PC-3 (cell line): ENCODE data around the gene SLTM. TPM values are rescaled to one million over a fixed set of nuclear protein-coding genes. Genes with fewer than 3 reads are reported as not detected.

Experiments used
- ATAC-seq: fragments of 200-7000 bp; cut with Tn5 transposase; 2 replicates; pipeline ENCODE4 v1.9.1; 2020; ENCODE audit warnings: mild to moderate bottlenecking, moderate library complexity
- BruUV-seq: library from RNA; stranded (reverse); fragments of 400-500 nt; replicated peaks from 2 replicates; lab custom pipeline; 2021; lab: Mats Ljungman, UMichigan
- CTCF ChIA-PET: fragments of 300-600 bp; sonication (Branson Sonifier 250); formaldehyde crosslinking; loops from one replicate; lab custom pipeline; 2022; ENCODE audit warnings: antibody characterized with exemption; lab: Charles Lee
- POLR2A ChIA-PET: fragments of 300-600 bp; sonication (Branson Sonifier 250); formaldehyde crosslinking; loops from one replicate; lab custom pipeline; 2022; ENCODE audit warnings: antibody characterized with exemption; ENCODE audit not compliant: unreplicated experiment; lab: Charles Lee
- DNase-seq: peaks from one replicate; pipeline ENCODE4 v3.0.0-alpha.2; 2015
- H2AFZ ChIP-seq: fragments of 300-600 bp; sonication (generic); 2 replicates; pipeline ENCODE4 v1.6.0; 2016; ENCODE audit warnings: antibody characterized with exemption, low read length
- H3F3A ChIP-seq: fragments of 300-600 bp; sonication (generic); one replicate; pipeline ENCODE4 v1.6.0; 2017; ENCODE audit warnings: antibody characterized with exemption, low read length, control low read depth, mild to moderate bottlenecking; ENCODE audit not compliant: unreplicated experiment
- H3K27ac ChIP-seq: fragments of 300-600 bp; sonication (generic); 2 replicates; pipeline ENCODE4 v1.5.1; 2016; ENCODE audit warnings: mild to moderate bottlenecking, low read length
- H3K27me3 ChIP-seq: fragments of 300-600 bp; sonication (generic); 2 replicates; pipeline ENCODE4 v1.6.1; 2016; ENCODE audit warnings: low read length, mixed read lengths
- H3K36me3 ChIP-seq: fragments of 300-600 bp; sonication (generic); 2 replicates; pipeline ENCODE4 v1.6.1; 2016; ENCODE audit warnings: low read depth, mixed run types, low read length, mixed read lengths
- H3K4me1 ChIP-seq: fragments of 300-600 bp; sonication (generic); 2 replicates; pipeline ENCODE4 v1.5.1; 2016; ENCODE audit warnings: low read length; ENCODE audit not compliant: insufficient read depth
- H3K4me2 ChIP-seq: fragments of 300-600 bp; sonication (generic); 2 replicates; pipeline ENCODE4 v1.6.0; 2016; ENCODE audit warnings: low read length
- H3K4me3 ChIP-seq: fragments of 300-600 bp; sonication (generic); 2 replicates; pipeline ENCODE4 v1.5.1; 2016; ENCODE audit warnings: mild to moderate bottlenecking, low read length, mixed read lengths
- H3K79me2 ChIP-seq: fragments of 300-600 bp; sonication (generic); 2 replicates; pipeline ENCODE4 v1.6.1; 2017; ENCODE audit warnings: low read length, mixed read lengths
- H3K9ac ChIP-seq: fragments of 300-600 bp; sonication (generic); 2 replicates; pipeline ENCODE4 v1.6.0; 2016; ENCODE audit warnings: mild to moderate bottlenecking, low read length
- H3K9me2 ChIP-seq: fragments of 300-600 bp; sonication (generic); replicated peaks from 2 replicates; pipeline ENCODE4 v1.6.1; 2016; ENCODE audit warnings: mixed run types, low read length, mixed read lengths
- H3K9me3 ChIP-seq: fragments of 300-600 bp; sonication (generic); 2 replicates; pipeline ENCODE4 v1.6.1; 2016; ENCODE audit warnings: low read length, mixed read lengths
- H4K20me1 ChIP-seq: fragments of 300-600 bp; sonication (generic); 2 replicates; pipeline ENCODE4 v1.6.1; 2016; ENCODE audit warnings: low read length, mixed read lengths
- CTCF ChIP-seq: fragments of 300-600 bp; sonication (generic); conservative IDR thresholded peaks from 2 replicates; pipeline ENCODE4 v1.5.1; 2017; ENCODE audit warnings: antibody characterized with exemption, low read depth, mild to moderate bottlenecking, low read length
- EZH2 ChIP-seq: fragments of 300-600 bp; sonication (generic); IDR thresholded peaks from one replicate; pipeline ENCODE4 v1.6.1; 2017; ENCODE audit warnings: antibody characterized with exemption, mild to moderate bottlenecking, low read length; ENCODE audit not compliant: unreplicated experiment
- EZH2phosphoT487 ChIP-seq: fragments of 300-600 bp; sonication (generic); IDR thresholded peaks from 2 replicates; pipeline ENCODE4 v1.6.1; 2018; ENCODE audit warnings: mild to moderate bottlenecking, antibody characterized with exemption, low read length, borderline replicate concordance
- intact Hi-C: fragments of 100-400 bp; cut with micrococcal nuclease; formaldehyde crosslinking; loops from 2 replicates; pipeline ENCODE4 v1.9.0; 2023
- total RNA-seq: library from RNA; depleted of rRNA; stranded (reverse); fragments of >200 nt; gene quantifications from 2 replicates; pipeline ENCODE4 v1.2.3, GENCODE V29; 2014

The SLTM gene
- total RNA-seq, 1 experiment from 2014 or later = 103 TPM

DNA sequence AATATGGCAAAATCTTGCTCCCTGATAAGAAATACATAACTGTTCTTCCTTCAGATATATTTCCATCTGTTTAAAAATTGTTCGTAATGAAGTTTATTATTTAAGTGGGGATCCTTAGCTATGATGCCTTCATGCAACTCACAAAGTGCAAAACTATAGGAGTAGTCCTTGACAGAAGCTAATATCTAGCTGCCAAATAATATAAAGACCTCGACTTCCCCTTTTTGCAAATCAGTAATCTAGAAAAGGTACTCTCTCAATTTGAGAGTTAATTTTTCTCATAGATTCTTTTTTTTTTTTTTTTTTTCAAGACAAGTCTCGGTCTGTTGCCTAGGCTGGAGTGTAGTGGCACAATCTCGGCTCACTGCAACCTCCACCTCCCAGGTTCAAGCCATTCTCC is 23.0 kb downstream of the SLTM start:
- no peak overlapping the region for H3K4me3 ChIP-seq
- TF ChIP-seq CTCF = no peak
- TF ChIP-seq EZH2 = no peak
- TF ChIP-seq EZH2phosphoT487 = no peak
- H3K36me3 ChIP-seq = peaks cover 46% of the 10 kb centered on the region
- DNase-seq = no peak
- 0 out of 2 replicates have a peak, but pooled peaks cover 6% of the 10 kb centered on the region for H3K79me2 ChIP-seq
- H3K27me3 ChIP-seq = no peaks in the 10 kb centered on the region
- no peak for ATAC-seq
- H3K4me1 ChIP-seq = no peaks in the 10 kb centered on the region
- no peak overlapping the region for H3K27ac ChIP-seq
- H3F3A ChIP-seq = no peaks in the 10 kb centered on the region
- BruUV-seq = no TSS peak
- H3K9me2 ChIP-seq = no peaks in the 10 kb centered on the region
- H2AFZ ChIP-seq = no peak overlapping the region
- H3K4me2 ChIP-seq = no peak overlapping the region
- intact Hi-C loops = no loop called here
- POLR2A ChIA-PET = no interaction called here
- CTCF ChIA-PET = no interaction called here
- no peaks in the 10 kb centered on the region for H3K9me3 ChIP-seq
- H3K9ac ChIP-seq = no peak overlapping the region
- no peaks in the 10 kb centered on the region for H4K20me1 ChIP-seq

DNA sequence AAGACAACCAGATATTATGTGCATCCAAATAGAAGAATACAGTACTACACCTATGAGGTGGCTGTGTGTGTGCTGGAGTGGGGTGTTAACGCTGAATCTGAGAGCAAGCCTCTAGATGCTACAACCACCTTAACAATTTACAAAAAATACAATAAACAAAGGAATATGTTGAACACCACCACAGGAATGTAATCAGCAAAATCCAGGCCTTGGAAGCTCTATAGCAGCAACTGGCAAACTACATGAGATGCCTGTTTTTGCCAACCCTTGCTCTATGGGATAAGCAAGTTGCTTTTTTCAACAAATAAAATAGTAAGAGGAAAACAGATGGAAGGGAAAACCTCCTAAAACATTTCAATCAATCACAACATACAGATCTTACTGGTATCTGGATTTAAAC is 23.9 kb downstream of the SLTM start:
- no peaks in the 10 kb centered on the region for H3K4me1 ChIP-seq
- no peaks in the 10 kb centered on the region for H3K9me3 ChIP-seq
- H3K36me3 ChIP-seq = peaks cover 42% of the 10 kb centered on the region
- 0 out of 2 replicates have a peak, but pooled peaks cover 6% of the 10 kb centered on the region for H3K79me2 ChIP-seq
- H3K4me2 ChIP-seq = no peak overlapping the region
- ChIA-PET CTCF (no interaction called here), POLR2A (interaction anchor here (0.6 kb wide), 1 partner anchor 675 kb away, joined by 5 read pairs; no protein-coding TSS in a partner anchor)
- TF ChIP-seq CTCF (no peak), EZH2 (no peak), EZH2phosphoT487 (no peak)
- no peak overlapping the region for H3K9ac ChIP-seq
- H3K9me2 ChIP-seq = no peaks in the 10 kb centered on the region
- no peaks in the 10 kb centered on the region for H3K27me3 ChIP-seq
- H2AFZ ChIP-seq = no peak overlapping the region
- no peak overlapping the region for H3K27ac ChIP-seq
- H4K20me1 ChIP-seq = no peaks in the 10 kb centered on the region
- no peaks in the 10 kb centered on the region for H3F3A ChIP-seq
- intact Hi-C loops = loop anchor here (10.0 kb wide), 1 partner anchor 175 kb away; no protein-coding TSS in a partner anchor
- no TSS peak for BruUV-seq
- ATAC-seq (no peak), DNase-seq (no peak)
- no peak overlapping the region for H3K4me3 ChIP-seq

DNA sequence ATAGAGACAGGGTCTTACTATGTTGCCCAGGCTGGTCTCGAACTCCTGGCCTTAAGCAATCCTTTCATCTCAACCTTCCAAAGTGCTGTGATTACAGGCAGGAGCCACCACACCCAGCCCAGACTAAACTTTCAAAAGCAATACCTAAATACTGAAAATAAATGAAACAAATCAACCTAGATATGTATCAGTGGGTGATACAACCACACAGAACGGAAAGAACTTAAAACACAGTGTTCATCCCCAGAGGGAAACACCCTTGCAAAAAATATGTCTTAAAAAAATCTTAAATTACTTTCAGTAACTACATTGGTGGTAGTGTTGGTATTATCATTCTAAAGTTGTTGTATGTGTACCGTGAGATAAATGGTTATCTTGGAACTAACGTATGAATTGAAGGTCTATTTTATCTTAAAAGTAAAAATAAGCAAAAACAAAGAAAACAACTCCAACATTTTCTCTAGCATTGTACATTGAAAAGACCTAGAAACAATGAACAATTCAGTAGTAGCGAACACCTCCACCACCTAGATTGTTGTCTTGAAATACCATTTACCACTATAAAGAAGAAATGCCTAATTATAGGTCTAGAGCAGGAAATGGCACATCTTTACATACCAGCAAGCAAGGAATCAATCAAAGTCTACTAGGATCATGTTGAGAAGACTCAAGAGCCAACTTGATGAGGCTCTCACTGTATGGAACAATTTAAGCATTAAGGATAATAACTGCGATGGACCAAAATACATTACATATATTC is 24.7 kb downstream of the SLTM start:
- no TSS peak for BruUV-seq
- Histone ChIP-seq H3K4me2 (no peak overlapping the region), H3K27ac (no peak overlapping the region), H3F3A (no peaks in the 10 kb centered on the region), H3K36me3 (peaks cover 34% of the 10 kb centered on the region), H3K9me3 (no peaks in the 10 kb centered on the region), H3K4me1 (no peaks in the 10 kb centered on the region), H3K9ac (no peak overlapping the region), H3K79me2 (peaks cover 3% of the 10 kb centered on the region; the same call in 1 of the 2 replicates), H2AFZ (no peak overlapping the region), H3K27me3 (no peaks in the 10 kb centered on the region), H3K4me3 (no peak overlapping the region), H3K9me2 (no peaks in the 10 kb centered on the region), H4K20me1 (no peaks in the 10 kb centered on the region)
- CTCF ChIA-PET = no interaction called here
- TF ChIP-seq EZH2 (no peak), EZH2phosphoT487 (no peak), CTCF (no peak)
- POLR2A ChIA-PET = interaction anchor here (0.6 kb wide), 1 partner anchor 693 kb away, joined by 3 read pairs; no protein-coding TSS in a partner anchor
- intact Hi-C loops = loop anchor here (10.0 kb wide), 1 partner anchor 176 kb away; no protein-coding TSS in a partner anchor
- DNase-seq = no peak
- ATAC-seq = no peak
